Activated gamma-delta T cell treated with Interleukin-2 at 50 U/mL for 16 hours (primary cell): ENCODE measurements around the gene EFNB3.

Experiments used
- DNase-seq: peaks from one replicate; pipeline ENCODE4 v3.0.0-alpha.2; 2020

EFNB3 gene

DNA sequence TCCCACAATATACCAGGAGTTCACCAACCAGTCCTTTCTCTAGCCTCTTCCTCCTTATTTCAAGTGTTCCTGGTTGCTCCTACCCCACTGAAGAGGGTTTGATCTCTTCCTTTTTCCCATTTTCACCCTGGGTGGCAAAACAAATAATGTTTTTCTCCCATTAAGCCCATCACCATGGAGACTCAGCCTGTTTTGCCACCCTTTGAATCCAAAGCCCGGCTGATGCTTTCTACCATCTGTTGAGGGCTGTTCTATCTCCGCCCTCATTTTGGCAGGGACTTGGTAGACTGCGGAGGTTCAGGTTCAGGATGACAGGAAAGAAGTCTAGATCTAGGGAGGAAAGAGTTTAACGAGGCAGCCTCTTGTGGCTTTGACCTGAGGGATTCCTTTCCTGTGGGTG lies 15.1 kb downstream of the EFNB3 start:
- DNase-seq = no peak

DNA sequence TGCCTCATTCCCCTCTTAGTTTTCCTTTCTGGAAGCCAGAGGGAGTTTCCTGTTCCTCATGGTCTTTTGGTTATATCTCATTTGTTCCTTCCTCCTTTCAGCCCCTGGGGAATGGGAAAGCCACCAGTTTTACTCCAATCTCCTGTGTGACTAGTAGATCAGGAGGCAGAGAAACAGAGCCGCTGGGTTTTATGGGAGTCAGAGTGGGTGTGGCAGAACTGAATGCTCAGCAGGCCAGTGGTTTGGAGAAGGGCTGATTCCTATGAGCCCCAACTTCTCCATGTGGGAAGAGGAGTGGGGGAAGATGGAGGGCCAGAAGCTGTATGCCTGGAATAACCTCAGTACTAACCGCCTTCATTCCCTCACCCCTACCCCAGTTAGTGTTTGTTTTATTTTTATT lies 16.6 kb downstream of the EFNB3 start:
- DNase-seq = no peak

DNA sequence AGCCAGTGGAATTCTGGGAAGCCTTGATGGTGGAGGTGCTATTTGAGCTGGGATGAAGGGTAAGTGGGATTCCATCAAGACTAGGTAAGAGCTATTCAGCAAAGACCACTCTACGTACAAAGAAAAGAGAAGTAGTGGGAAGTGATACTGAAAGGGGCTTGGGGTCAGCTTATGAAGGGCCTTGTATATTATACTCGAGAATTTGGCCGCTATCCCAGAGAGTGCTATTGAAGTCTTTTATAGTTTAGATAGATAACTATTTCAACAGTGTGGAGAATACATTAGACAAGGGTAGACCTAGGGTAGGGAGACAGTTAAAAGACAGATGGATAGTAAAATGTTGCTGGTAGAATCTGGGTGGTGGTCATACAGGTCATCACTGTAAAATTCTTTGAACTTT lies 22.9 kb downstream of the EFNB3 start:
- DNase-seq = no peak

DNA sequence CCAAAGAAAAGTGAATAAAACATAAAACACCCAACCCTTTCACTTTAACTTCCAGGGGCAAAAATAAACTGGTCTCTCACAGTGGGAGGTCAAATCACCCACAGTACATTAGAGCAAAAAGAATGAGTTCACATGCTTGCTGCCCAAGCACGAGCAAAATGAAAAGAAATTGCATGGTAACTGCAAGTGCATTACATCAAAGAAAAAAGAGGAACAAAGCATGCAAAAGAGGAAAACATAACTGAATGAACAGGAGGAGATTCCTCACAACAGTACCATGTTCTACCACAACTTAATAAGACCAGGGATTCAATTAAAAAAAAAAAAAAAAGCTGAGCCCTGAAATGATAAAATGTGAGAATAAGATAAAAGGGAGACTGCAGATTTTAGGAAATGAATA lies 24.8 kb downstream of the EFNB3 start:
- no peak for DNase-seq

DNA sequence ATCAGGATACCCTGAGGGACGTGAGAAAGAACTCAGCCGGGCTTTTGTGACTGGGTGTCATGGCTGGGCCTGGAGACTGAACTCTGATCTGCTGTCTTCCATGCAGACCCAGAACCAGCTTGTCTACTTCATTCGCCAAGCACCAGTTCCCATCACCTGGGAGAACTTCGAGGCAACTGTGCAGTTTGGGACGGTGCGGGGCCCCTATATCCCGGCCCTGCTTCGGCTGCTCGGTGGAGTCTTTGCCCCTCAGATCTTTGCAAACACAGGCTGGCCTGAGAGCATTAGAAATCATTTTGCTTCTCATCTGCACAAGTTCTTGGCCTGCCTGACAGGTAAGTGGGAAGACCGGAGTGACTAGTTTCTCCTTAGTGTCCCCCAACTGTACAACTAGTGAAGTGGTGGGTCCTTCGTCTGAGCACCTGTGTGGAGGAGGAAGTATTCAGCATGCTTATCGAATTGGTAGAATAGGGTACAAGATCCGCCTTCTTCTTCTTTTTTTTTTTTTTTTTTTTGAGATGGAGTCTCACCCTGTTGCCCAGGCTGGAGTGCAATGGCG lies 28.1 kb downstream of the EFNB3 start:
- no peak for DNase-seq

DNA sequence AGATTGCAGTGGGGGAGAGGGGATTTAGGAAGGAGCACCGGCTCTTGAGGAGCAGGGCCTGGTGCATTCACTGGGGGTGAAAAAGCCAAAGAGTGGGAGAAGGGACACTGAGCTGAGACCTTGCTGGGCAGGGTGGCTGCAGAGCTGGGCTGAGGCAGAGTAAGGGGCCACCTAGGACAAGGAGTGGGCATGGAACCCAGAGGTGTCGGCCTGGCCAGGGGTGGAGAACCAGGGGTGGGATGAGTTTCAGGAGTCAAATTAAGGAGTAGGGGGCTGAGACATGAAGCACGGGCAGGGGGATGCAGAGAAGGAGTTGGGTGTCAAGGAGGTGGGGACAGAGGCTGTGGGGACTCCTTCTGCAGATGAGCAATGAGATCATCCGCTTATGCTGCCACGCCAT lies 32.6 kb downstream of the EFNB3 start:
- DNase-seq = no peak

DNA sequence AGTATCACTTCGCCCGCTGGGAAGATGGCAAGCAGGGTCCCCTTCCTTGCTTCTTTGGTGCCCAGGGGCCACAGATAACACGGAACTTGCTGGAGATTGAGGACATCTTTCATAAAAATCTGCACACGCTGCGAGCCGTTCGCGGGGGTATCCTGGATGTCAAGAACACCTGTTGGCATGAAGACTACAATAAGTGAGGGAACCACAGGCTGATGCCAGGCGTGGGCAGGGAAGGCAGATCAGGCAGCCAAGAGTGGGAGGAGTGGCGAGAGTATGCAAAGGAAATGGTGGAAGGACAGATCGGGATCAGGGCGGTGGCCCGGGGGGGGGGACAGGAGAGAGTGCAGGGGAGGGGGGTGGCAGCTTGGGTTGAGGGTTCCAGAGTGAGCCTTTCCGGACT lies 34.7 kb downstream of the EFNB3 start:
- no peak for DNase-seq

DNA sequence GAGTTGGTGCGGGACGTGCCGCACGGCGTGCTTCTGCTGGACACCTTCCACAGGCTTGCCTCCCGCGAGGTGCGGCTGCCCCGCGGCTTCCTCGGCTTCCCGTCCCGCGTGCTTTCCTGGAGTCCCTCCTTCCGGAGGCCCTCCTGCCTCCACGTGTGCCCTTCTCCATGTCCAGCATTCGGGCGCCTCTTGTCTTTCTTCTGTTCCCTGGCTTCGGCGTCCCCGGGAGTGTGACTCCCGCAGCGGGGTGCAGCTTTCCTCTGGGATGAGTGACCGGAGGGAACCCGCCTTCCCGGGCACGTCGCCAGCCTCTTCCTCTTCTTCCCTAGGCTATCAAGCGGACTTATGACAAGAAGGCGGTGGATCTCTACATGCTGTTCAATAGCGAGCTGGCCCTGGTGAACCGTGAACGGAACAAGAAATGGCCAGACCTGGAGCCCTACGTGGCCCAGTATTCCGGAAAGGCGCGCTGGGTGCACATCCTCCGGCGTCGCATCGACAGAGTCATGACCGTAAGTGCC lies 35.5 kb downstream of the EFNB3 start:
- DNase-seq = no peak

DNA sequence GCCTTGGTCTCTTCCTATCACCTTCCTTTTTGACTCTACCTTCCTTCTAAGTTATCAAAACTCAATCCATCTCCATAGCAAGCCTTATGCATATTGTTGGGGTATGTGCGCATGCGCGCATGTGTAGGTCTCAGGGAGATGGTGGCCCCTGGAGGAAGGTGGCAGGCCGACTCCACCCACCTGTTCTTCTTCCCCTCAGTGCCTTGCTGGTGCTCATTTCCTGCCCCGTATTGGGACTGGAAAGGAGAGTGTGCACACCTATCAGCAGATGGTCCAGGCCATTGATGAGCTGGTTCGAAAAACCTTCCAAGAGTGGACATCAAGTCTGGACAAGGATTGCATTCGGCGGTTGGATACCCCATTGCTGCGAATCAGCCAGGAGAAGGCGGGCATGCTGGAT lies 37.7 kb downstream of the EFNB3 start:
- DNase-seq = no peak

DNA sequence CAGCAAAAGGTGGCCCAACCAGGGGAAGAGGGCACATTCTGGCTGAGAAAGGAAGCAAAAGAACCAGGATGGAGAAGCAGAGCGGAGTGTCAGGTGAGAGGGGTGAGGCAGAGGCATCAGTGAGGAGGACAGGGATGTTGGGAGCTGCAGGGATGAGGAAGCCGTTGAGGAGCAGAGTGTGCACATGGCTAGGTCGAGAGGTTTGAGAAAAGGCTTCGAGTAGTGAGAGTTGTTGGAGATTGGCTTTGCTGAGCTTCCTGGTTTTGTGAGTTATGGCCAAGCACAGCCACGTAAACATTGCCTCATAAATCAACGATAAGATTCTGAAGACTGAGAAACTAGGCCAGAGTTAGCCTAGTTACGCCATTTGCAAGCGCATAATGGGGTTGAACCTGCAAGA lies 39.4 kb downstream of the EFNB3 start:
- no peak for DNase-seq

DNA sequence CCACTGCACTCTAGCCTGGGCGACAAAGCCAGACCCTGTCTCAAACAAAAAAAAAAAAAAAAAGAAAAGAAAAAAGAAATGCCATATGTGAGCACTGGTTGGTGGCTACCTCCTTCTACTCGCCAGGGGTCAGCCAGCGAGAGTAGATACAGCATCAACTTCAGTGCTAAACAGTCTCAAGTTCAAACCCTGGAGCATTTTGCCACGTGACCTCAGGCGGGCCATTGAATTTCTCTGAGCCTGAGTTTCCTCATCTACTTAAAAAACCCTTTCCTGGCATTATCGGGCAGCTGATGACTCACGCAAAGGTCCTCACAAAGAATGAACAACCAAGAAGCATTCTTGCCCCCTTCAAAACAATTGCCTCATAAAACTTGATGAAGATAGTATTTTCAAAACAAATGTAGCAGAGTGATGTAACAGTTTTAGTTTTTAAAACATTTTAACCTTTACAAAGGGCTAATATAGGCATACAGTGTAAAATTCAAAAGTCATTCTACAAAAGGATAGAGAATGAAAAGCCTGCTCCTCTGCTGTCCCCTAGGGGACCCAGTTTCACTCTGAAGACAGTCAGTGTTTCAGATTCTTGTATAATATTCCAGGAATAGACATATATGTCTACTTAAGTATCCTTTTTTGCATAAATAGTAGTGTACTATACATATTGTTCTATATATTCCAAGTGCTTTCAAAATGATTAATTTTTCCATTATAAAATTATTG lies 40.9 kb downstream of the EFNB3 start:
- no peak for DNase-seq

DNA sequence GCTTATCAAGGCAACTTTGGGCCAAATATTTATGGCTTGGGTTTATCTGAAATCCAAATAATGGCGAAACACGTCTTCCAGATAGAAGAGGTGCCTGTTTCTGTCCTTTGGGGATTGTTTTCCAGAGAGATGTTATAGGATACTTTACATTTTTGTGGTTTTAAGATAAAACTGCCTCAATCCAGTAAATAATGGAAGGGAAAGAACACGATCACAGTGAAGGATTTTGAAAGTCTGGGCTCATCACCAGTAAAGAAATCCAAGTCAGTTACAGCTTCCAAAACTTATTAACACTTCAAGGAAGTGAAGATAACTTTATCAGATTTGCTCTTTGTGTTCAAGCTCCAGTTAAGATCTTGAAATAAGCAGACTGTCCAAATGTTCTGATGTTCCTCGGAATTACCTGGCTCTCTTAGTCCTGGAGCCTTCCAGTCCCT lies 42.7 kb downstream of the EFNB3 start:
- no peak for DNase-seq

DNA sequence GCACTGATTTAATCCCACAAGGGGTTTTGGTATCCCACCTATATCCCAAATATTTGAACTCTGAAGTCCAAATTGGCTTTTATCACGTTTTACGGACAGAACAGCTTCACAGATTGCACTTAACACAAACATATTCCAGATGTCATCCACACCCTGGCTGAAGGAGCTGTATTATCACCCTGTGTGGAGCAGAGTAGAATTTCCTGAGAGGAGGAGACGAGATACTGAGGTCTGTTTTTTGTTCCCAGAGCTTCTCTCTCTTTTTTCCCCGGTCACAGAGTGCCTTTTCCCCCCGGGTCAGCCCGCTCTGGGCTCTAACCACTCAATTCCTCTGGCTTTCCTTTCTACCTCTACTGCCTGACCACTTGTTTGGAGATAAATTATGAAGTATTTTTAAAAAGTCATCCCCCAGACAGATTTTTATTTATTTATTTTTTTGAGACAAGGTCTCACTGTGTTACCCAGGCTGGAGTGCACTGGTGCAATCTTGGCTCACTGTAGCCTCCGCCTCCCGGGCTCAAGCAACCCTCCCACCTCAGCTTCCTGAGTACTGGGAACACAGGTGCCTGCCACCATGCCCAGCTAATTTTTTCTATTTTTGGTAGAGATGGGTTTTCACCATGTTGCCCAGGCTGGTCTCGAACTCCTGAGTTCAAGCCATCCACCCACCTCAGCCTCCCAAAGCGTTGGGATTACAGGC lies 43.2 kb downstream of the EFNB3 start:
- DNase-seq = no peak

DNA sequence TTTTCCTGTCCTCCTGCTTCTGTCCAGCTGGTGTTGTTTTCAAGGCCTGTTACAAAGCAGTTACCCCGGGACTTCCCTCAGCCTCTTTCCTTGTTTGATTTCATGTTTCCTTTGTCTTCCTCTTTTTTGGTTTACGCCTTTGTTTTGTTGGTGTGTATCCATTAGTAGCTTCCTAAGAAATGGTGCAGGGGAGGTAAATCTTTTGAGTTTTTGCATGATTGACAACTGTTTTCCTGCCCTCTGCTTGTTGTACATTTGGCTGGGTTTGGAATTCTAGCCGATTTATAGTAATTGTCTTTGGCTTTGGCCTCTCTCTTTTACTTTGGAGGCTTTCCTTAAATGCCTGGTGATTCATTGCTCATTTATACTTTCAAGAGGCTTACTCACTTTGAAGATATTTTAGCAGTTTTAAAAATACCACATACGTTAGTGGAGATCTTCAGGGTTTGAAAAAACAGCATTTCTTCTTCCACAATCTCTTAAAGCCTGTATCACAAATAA lies 45.4 kb downstream of the EFNB3 start:
- DNase-seq = no peak

DNA sequence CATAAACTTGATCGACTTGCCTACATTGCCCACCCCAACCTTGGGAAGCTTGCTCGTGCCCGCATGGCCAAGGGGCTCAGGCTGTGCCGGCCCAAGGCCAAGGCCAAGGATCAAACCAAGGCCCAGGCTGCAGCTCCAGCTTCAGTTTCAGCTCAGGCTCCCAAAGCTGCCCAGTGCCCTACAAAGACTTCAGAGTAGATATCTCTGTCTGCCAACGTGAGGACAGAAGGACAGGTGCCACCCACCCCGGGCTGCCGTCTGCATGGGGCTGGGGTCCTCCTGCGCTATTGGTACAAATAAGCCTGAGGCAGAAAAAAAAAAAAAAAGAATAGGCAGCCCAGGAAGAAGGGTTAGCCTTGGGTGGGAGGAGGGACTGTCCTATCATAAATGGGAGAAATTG lies 49.7 kb downstream of the EFNB3 start:
- no peak for DNase-seq

DNA sequence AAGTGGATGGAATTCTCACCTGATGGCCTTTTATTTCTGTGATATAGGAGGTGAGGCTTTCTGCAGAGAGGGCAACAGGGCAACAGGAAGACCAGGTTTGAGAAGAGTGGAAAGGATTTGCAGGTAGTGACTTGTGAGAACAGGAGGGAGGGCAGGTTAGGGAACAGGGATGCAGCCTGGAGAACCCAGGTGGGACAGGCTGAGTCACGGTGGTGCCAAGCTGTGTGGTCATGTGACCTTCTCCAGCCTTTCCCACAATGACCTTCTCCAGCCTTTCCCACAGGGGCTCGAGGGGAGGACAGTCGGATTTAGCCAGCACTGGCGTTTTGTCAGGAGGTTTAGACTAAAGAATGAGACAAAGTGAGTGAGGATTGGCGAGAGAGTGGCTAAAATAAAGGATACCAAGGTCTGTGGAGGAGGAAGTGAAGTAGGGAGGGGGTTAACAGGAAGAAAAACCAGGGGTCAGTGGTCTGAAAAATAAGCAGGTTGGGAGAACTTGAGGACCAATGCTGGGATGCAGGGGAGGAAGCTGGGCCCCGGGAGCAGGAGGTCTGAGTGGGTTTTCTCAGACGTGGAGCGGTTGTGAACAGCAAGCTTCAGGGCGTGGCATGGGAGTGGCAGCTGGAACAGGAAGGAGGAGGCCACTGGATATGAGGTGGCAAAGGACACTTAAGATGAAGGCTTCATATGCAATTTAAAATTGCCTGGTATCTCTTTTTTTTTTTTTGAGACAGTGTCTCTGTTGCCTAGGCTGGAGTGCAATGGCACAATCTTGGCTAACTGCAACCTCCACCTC lies 50.3 kb downstream of the EFNB3 start:
- no peak for DNase-seq

DNA sequence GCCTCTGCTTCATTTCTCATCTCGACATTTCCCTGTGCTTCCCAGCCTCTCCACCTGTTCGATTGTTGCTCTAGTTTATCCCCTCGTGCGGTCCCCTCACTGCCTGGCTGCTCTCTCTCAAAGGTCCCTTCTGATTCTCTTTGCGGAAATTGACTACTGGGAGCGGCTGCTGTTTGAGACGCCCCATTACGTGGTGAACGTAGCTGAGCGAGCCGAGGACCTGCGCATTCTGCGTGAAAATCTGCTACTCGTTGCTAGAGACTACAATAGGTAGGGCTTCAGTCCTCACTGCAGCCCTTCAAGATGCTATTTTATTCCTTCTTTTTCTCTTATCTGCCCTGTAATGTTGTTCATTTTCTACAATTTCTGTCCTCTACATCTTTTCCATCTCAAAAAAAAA lies 52.0 kb downstream of the EFNB3 start:
- DNase-seq = no peak
